GM12878 (cell line): ENCODE measurements around the gene KLHL26. TPM values are rescaled to one million over a fixed set of nuclear protein-coding genes. Genes with fewer than 3 reads are reported as not detected.
A peak's percentile ranks its signal among the peaks of the same experiment; 100 is the strongest.

Experiments used
- ATAC-seq: fragments of 200-7000 bp; cut with Tn5 transposase; 3 replicates; pipeline ENCODE4 v1.9.1; 2020; ENCODE audit warnings: mild to moderate bottlenecking, moderate library complexity
- BruUV-seq: library from RNA; stranded (reverse); fragments of 400-500 nt; replicated peaks from 2 replicates; lab custom pipeline; 2021; lab: Mats Ljungman, UMichigan
- CTCF ChIA-PET: fragments of 300-600 bp; sonication (Branson Sonifier 250); formaldehyde crosslinking; extraction: SDS; loops from one replicate; lab custom pipeline; 2021; ENCODE audit warnings: inconsistent platforms; lab: Yijun Ruan, JAX
- POLR2A ChIA-PET: fragments of 350-600 bp; formaldehyde crosslinking; extraction: SDS; loops from one replicate; lab custom pipeline; 2021; ENCODE audit warnings: inconsistent platforms; lab: Charles Lee
- RAD21 ChIA-PET: fragments of 300-600 bp; sonication (Branson Sonifier 250); formaldehyde crosslinking; loops from one replicate; lab custom pipeline; 2023; ENCODE audit warnings: antibody characterized with exemption; ENCODE audit not compliant: unreplicated experiment; lab: Charles Lee
- SMC1A ChIA-PET: fragments of 300-600 bp; sonication (Branson Sonifier 250); formaldehyde crosslinking; loops from one replicate; lab custom pipeline; 2023; ENCODE audit not compliant: unreplicated experiment, uncharacterized antibody; lab: Charles Lee
- DNase-seq: peaks from one replicate; pipeline ENCODE4 v3.0.0-alpha.2; 2011; ENCODE audit warnings: low read depth, low spot score
- FAIRE-seq: peaks from 3 replicates; lab custom pipeline; 2011; peaks lifted over from hg19 to GRCh38; lab: Jason Lieb, UNC
- H2AFZ ChIP-seq: 2 replicates; pipeline ENCODE4 v1.6.0; 2011; ENCODE audit warnings: low read depth, low read length, control low read depth; ENCODE audit not compliant: control insufficient read depth
- H3K27ac ChIP-seq: 2 replicates; pipeline ENCODE4 v1.5.1; 2011; ENCODE audit warnings: control low read depth; ENCODE audit not compliant: control insufficient read depth, insufficient read depth
- H3K27me3 ChIP-seq, 2 experiments: replicated peaks in 1 of 2; 2 replicates each; pipeline versions ENCODE4 v1.6.0 to v1.6.1; 2011; ENCODE audit warnings: low read length in 1 of 2; ENCODE audit not compliant: control insufficient read depth in 2 of 2, insufficient read depth in 2 of 2
- H3K36me3 ChIP-seq, 2 experiments: 2 replicates each; pipeline ENCODE4 v1.5.1; 2011; ENCODE audit warnings: low read length in 1 of 2; ENCODE audit not compliant: control insufficient read depth in 2 of 2, insufficient read depth in 2 of 2
- H3K4me1 ChIP-seq: 2 replicates; pipeline ENCODE4 v1.6.1; 2011; ENCODE audit warnings: mild to moderate bottlenecking, low read length, moderate library complexity, mixed read lengths; ENCODE audit not compliant: control insufficient read depth, insufficient read depth
- H3K4me2 ChIP-seq: 2 replicates; pipeline ENCODE4 v1.6.0; 2011; ENCODE audit warnings: control low read depth; ENCODE audit not compliant: control insufficient read depth, insufficient read depth
- H3K4me3 ChIP-seq: fragments of 200-600 bp; sonication (generic); 2 replicates; pipeline ENCODE4 v1.5.1; 2016
- H3K79me2 ChIP-seq: 2 replicates; pipeline ENCODE4 v1.6.0; 2011; ENCODE audit warnings: low read length; ENCODE audit not compliant: control insufficient read depth, insufficient read depth
- H3K9ac ChIP-seq: 2 replicates; pipeline ENCODE4 v1.8.0; 2011; ENCODE audit warnings: low read length, control low read depth, mixed read lengths; ENCODE audit not compliant: control insufficient read depth, insufficient read depth
- H3K9me3 ChIP-seq: replicated peaks from 3 replicates; pipeline ENCODE4 v1.5.1; 2011; ENCODE audit warnings: mild to moderate bottlenecking, low read length; ENCODE audit not compliant: control insufficient read depth, insufficient read depth
- H4K20me1 ChIP-seq: 2 replicates; pipeline ENCODE4 v1.6.0; 2011; ENCODE audit not compliant: control insufficient read depth, insufficient read depth
- CBFB ChIP-seq: IDR thresholded peaks from 2 replicates; pipeline ENCODE4 v1.6.1; 2016; ENCODE audit warnings: antibody characterized with exemption, low read depth
- EED ChIP-seq: sonication (generic); IDR thresholded peaks from 2 replicates; pipeline ENCODE4 v1.6.1; 2016; ENCODE audit warnings: antibody characterized with exemption, low read depth
- ETV6 ChIP-seq, 2 experiments: fragments of 450-650 bp in 1 of 2; IDR thresholded peaks in 1 of 2; conservative IDR thresholded peaks in 1 of 2; 2 replicates each; pipeline ENCODE4 v1.6.1; 2014; ENCODE audit warnings: antibody characterized with exemption in 1 of 2, borderline replicate concordance in 1 of 2, low read depth in 1 of 2, mild to moderate bottlenecking in 1 of 2, moderate library complexity in 1 of 2
- IKZF1 ChIP-seq: fragments of 450-650 bp; conservative IDR thresholded peaks from 2 replicates; pipeline ENCODE4 v1.6.1; 2017; ENCODE audit warnings: antibody characterized with exemption, mild to moderate bottlenecking
- JUND ChIP-seq: IDR thresholded peaks from 2 replicates; pipeline ENCODE4 v1.6.1; 2012; ENCODE audit warnings: low read depth, mild to moderate bottlenecking, low read length, improper control_type of control experiment, moderate library complexity
- KAT2A ChIP-seq: conservative IDR thresholded peaks from 2 replicates; pipeline ENCODE4 v1.6.1; 2011; ENCODE audit warnings: low read depth, low read length; ENCODE audit not compliant: control insufficient read depth
- LARP7 ChIP-seq: fragments of 450-650 bp; IDR thresholded peaks from 2 replicates; pipeline ENCODE4 v1.6.1; 2017; ENCODE audit warnings: mild to moderate bottlenecking
- NFXL1 ChIP-seq: fragments of 450-650 bp; IDR thresholded peaks from 2 replicates; pipeline ENCODE4 v1.6.1; 2017; ENCODE audit warnings: antibody characterized with exemption, mild to moderate bottlenecking, borderline replicate concordance
- NFYB ChIP-seq: IDR thresholded peaks from 2 replicates; pipeline ENCODE4 v1.6.1; 2011; ENCODE audit warnings: low read depth, mild to moderate bottlenecking, low read length, improper control_type of control experiment, moderate library complexity; ENCODE audit not compliant: insufficient read depth
- POLR2AphosphoS2 ChIP-seq: IDR thresholded peaks from 2 replicates; pipeline ENCODE4 v1.6.1; 2011; ENCODE audit warnings: low read depth, mild to moderate bottlenecking, low read length, improper control_type of control experiment, moderate library complexity
- SRF ChIP-seq, 2 experiments: IDR thresholded peaks; 2 replicates each; pipeline ENCODE4 v1.6.1; 2011; ENCODE audit warnings: low read depth in 2 of 2, low read length in 2 of 2, mild to moderate bottlenecking in 1 of 2, moderate library complexity in 1 of 2
- USF1 ChIP-seq: IDR thresholded peaks from 2 replicates; pipeline ENCODE4 v1.6.1; 2011; ENCODE audit warnings: borderline replicate concordance, low read depth, mild to moderate bottlenecking, moderate library complexity, mixed read lengths, low read length; ENCODE audit not compliant: insufficient read depth; ENCODE audit errors: extremely low read length
- ZBTB40 ChIP-seq: fragments of 450-650 bp; IDR thresholded peaks from 2 replicates; pipeline ENCODE4 v1.6.1; 2016; ENCODE audit warnings: mild to moderate bottlenecking, moderate library complexity, borderline replicate concordance
- ZZZ3 ChIP-seq: IDR thresholded peaks from 2 replicates; pipeline ENCODE4 v1.6.1; 2011; ENCODE audit warnings: low read depth; ENCODE audit not compliant: control insufficient read depth, insufficient read length
- WGBS: methylation state at CpG from one replicate; pipeline ENCODE4 v1.1.6; 2016; ENCODE audit warnings: low lambda C conversion rate; ENCODE audit not compliant: insufficient replicate concordance, insufficient coverage; ENCODE audit errors: missing lambda C conversion rate; 5-methylcytosine and 5-hydroxymethylcytosine counted together
- in situ Hi-C: fragments of 300-500 bp; cut with MboI; formaldehyde crosslinking; loops from 9 replicates; pipeline ENCODE4 v1.14.3; 2018; ENCODE audit warnings: mixed read lengths
- intact Hi-C: fragments of 100-400 bp; cut with micrococcal nuclease; formaldehyde crosslinking; loops from one replicate; pipeline ENCODE4 v1.14.2; 2022; ENCODE audit not compliant: unreplicated experiment
- polyA plus RNA-seq, 11 experiments: library from polyadenylated mRNA; depleted of rRNA in 4 of 11; unstranded in 6 of 11; stranded (reverse) in 5 of 11; fragments of >200 nt; fragmentation: Nextera tagmentation in 4 of 11; fragmentation: Illumina TruSeq in 1 of 11; extraction: Ambion mirVana in 4 of 11; extraction: Trizol in 1 of 11; gene quantifications; 1 replicate in 1 of 11; 2 replicates in 10 of 11; pipeline versions ENCODE4 v1.2.1 to v1.2.3, GENCODE V29; 2011 to 2016; ENCODE audit warnings: inconsistent platforms in 2 of 11, missing spikeins in 2 of 11, low read depth in 1 of 11
- total RNA-seq, 4 experiments: library from RNA; depleted of rRNA in 3 of 4; stranded (reverse); fragments of >200 nt in 3 of 4; fragmentation: Illumina TruSeq in 1 of 4; extraction: Trizol in 1 of 4; gene quantifications; 2 replicates each; pipeline versions ENCODE4 v1.2.1 to v1.2.3, GENCODE V29; 2013 to 2021
- TF ChIP-seq, protein P1 (sequence below): fragments of 450-650 bp; IDR thresholded peaks from 2 replicates; pipeline ENCODE4 v1.6.1; 2016; ENCODE audit warnings: mild to moderate bottlenecking

KLHL26 gene
- total and polyA plus RNA-seq, 10 of the 15 experiments (the other 5 are each of a cell fraction or from before 2014, with no cell fraction given): 0.18 to 14.6 (median 2.9) TPM

DNA sequence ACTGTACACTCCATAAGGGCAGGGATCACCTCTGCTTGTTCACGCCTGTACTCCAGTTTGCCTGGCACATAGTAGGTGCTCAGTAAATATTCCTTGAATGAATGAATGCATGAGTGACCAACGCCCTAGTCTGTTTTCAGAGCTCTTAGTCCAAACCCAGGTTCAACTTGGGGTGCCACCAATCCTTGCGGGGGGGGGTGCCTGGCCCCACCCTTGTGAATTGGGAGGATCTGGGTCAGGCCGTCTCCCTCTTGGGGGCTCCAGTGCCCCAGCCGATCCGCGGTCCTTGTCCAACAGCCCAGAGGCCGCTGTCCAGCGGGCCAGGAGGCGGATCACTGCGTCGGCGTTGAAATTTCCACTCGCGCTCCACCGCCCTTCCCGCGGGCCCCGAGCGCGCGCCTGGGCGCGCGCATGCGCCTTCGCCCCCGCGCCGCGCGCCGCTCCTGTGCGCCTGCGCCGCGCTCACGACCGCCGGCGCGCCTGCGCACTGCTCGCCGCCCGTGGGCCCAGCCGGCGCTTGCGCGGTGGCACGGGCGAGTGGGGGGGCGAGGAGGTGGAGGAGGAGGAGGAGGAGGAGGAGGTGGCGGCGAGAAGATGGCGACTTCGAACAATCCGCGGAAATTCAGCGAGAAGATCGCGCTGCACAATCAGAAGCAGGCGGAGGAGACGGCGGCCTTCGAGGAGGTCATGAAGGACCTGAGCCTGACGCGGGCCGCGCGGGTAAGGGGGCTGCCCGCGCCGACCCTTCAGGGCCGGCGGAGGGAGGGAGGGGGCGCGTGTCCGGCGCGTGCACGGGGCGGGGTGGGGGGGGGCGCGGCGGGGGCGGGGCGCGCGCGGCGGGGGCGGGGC lies 46.5 kb downstream of the KLHL26 start, which contains the start of gene CRTC1:
CRTC1 (plus strand) TSS at position 572 of the 849 bp plus-strand sequence; CDS start at position 595, 23 bp downstream.
- RAD21 ChIA-PET: interaction anchor here (1.0 kb wide), 1 partner anchor 164 kb away, joined by 6 read pairs; no protein-coding TSS in a partner anchor
- under 1% methylated on average over 35 of the region's 93 CpGs for WGBS
- BruUV-seq: no TSS peak
- Histone ChIP-seq H3K27me3 (no peaks in the 10 kb centered on the region), H3K4me1 (peaks cover 12% of the 10 kb centered on the region), H3K27ac (peak within 1 kb of the TSS; percentile 66), H3K4me3 (peak within 1 kb of the TSS; percentile 68), H3K9ac (peak within 1 kb of the TSS; percentile 78), H4K20me1 (no peaks in the 10 kb centered on the region), H3K4me2 (peak within 1 kb of the TSS; percentile 98), H2AFZ (peak within 1 kb of the TSS; percentile 98), H3K36me3 (no peaks in the 10 kb centered on the region), H3K9me3 (no peaks in the 10 kb centered on the region), H3K79me2 (no peaks in the 10 kb centered on the region; the same call in 1 of the 2 replicates)
- intact Hi-C loops (loop anchor here (10.0 kb wide), 1 partner anchor 161 kb away; no protein-coding TSS in a partner anchor), in situ Hi-C loops (no loop called here)
- ATAC-seq: peak; percentile 81
- SMC1A ChIA-PET: interaction anchor here (1.3 to 1.4 kb wide), 2 partner anchors 10 to 111 kb away, joined by 3 to 4 read pairs; partner anchors contain the start of gene UBA52
- peak; percentile 39 for DNase-seq
- CTCF ChIA-PET: interaction anchor here (0.6 to 2.1 kb wide), 5 partner anchors 54 to 241 kb away, joined by 3 to 6 read pairs (median 3); partner anchors contain the start of gene REX1BD
- FAIRE-seq: no peak
- POLR2A ChIA-PET: interaction anchor here (0.5 to 1.0 kb wide), 6 partner anchors 11 to 551 kb away, joined by 3 to 6 read pairs (median 4); partner anchors contain the start of genes COPE and DDX49
- peak; percentile 48; the same call in 1 of the 2 replicates for TF ChIP-seq NFXL1
- peak; percentile 100 for TF ChIP-seq IKZF1
- no peak for TF ChIP-seq SRF (IDR thresholded peaks at IDR 0.05; ENCODE audit: low read depth in 2 of 2, low read length in 2 of 2)
- TF ChIP-seq POLR2AphosphoS2: peak; percentile 80; the same call in 1 of the 2 replicates
- TF ChIP-seq NFYB: no peak
- peak; percentile 26; the same call in 1 of the 2 replicates for TF ChIP-seq ZBTB40
- TF ChIP-seq EED: no peak
- TF ChIP-seq, protein P1, sequence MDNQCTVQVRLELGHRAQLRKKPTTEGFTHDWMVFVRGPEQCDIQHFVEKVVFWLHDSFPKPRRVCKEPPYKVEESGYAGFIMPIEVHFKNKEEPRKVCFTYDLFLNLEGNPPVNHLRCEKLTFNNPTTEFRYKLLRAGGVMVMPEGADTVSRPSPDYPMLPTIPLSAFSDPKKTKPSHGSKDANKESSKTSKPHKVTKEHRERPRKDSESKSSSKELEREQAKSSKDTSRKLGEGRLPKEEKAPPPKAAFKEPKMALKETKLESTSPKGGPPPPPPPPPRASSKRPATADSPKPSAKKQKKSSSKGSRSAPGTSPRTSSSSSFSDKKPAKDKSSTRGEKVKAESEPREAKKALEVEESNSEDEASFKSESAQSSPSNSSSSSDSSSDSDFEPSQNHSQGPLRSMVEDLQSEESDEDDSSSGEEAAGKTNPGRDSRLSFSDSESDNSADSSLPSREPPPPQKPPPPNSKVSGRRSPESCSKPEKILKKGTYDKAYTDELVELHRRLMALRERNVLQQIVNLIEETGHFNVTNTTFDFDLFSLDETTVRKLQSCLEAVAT: no peak
- TF ChIP-seq ZZZ3: no peak
- no peak for TF ChIP-seq CBFB
- no peak for TF ChIP-seq KAT2A
- no peak for TF ChIP-seq USF1
- no peak; the same call in 1 of the 2 replicates for TF ChIP-seq LARP7
- TF ChIP-seq ETV6 (conservative IDR thresholded peaks at IDR 0.05 in 1 of 2, IDR thresholded peaks at IDR 0.05 in 1 of 2; ENCODE audit: borderline replicate concordance in 1 of 2, low read depth in 1 of 2): no peak
- TF ChIP-seq JUND: no peak
